Heart left ventricle (tissue), 16 donors: Measurements from ENCODE around the gene TTLL5. TPM values are rescaled to one million over a fixed set of nuclear protein-coding genes. Genes with fewer than 3 reads are reported as not detected.

Source experiments
- ATAC-seq, 4 donors: fragments of 200-7000 bp; cut with Tn5 transposase; one replicate each; pipeline ENCODE4 v1.9.1; 2020 to 2022; ENCODE audit warnings: moderate library complexity in 4 of 4, mild to moderate bottlenecking in 3 of 4, moderate number of reproducible peaks in 1 of 4
- DNase-seq, 5 donors: peaks; one replicate each; pipeline ENCODE4 v3.0.0-alpha.2; 2020
- H3K27ac ChIP-seq, 12 donors: fragments of 200-600 bp; sonication (generic) in 4 of 12; one replicate each; pipeline versions ENCODE4 v1.5.0 to v1.8.0; 2016 to 2022; ENCODE audit warnings: mild to moderate bottlenecking in 2 of 12
- H3K27me3 ChIP-seq, 9 donors: fragments of 200-600 bp; sonication (generic) in 2 of 9; one replicate each; pipeline versions ENCODE4 v1.5.1 to v1.8.0; 2016 to 2022; ENCODE audit warnings: mild to moderate bottlenecking in 3 of 9
- H3K36me3 ChIP-seq, 9 donors: fragments of 200-600 bp; sonication (generic) in 2 of 9; one replicate each; pipeline versions ENCODE4 v1.5.0 to v1.8.0; 2018 to 2022; ENCODE audit warnings: mild to moderate bottlenecking in 2 of 9
- H3K4me1 ChIP-seq, 12 donors: fragments of 200-600 bp; sonication (generic) in 4 of 12; one replicate each; pipeline versions ENCODE4 v1.5.0 to v1.8.0; 2016 to 2022; ENCODE audit warnings: mild to moderate bottlenecking in 3 of 12
- H3K4me3 ChIP-seq, 12 donors: fragments of 200-600 bp; sonication (generic) in 4 of 12; one replicate each; pipeline versions ENCODE4 v1.5.0 to v1.8.0; 2017 to 2022; ENCODE audit warnings: mild to moderate bottlenecking in 9 of 12, moderate library complexity in 4 of 12
- H3K9me3 ChIP-seq, 12 donors: fragments of 200-600 bp; sonication (generic) in 4 of 12; one replicate each; pipeline versions ENCODE4 v1.5.0 to v1.8.0; 2016 to 2022; ENCODE audit warnings: mild to moderate bottlenecking in 1 of 12
- POLR2A ChIP-seq, 2 donors: fragments of 450-650 bp; IDR thresholded peaks; one replicate each; pipeline ENCODE4 v1.6.1; 2017; ENCODE audit warnings: antibody characterized with exemption in 2 of 2, mild to moderate bottlenecking in 2 of 2, moderate library complexity in 2 of 2
- WGBS, 4 donors: extraction: QIAGEN DNeasy Blood & Tissue Kit in 2 of 4; methylation state at CpG; one replicate each; pipeline versions ENCODE4 v1.1.5 to v1.1.7; 2013 to 2018; 5-methylcytosine and 5-hydroxymethylcytosine counted together
- intact Hi-C, 10 donors: fragments of 100-400 bp; cut with DNase I; formaldehyde crosslinking; loops; one replicate each; pipeline versions ENCODE4 v1.11.1 to v1.14.2; 2022
- polyA plus RNA-seq, 2 donors: library from polyadenylated mRNA; stranded (reverse); fragments of 200-250 nt; gene quantifications; one replicate each; pipeline ENCODE4 v1.2.3, GENCODE V29; 2013
- total RNA-seq, 9 donors: library from RNA; depleted of rRNA in 2 of 9; stranded (reverse); fragments of >200 nt in 2 of 9; fragmentation: NEBNext Ultra II Directional in 3 of 9; extraction: Animal tissue kit (Norgen Biotek cat#: 25700) in 3 of 9; gene quantifications; one replicate each; pipeline versions ENCODE4 v1.1.0 to v1.2.4, GENCODE V29; 2016 to 2023
- TF ChIP-seq, protein P1 (sequence below), 12 donors: fragments of 200-600 bp; sonication (generic) in 4 of 12; IDR thresholded peaks; one replicate each; pipeline versions ENCODE4 v1.5.0 to v1.8.0; 2018 to 2022; ENCODE audit warnings: antibody characterized with exemption in 12 of 12, mild to moderate bottlenecking in 5 of 12
- donor health status: ischemic (EF 13 %, LVEDD 7.1; RV severe dilation, severe dysfunction).
- donor health status: healthy with polysubstance abuse.
- donor health status: DM: no; HTN: yes; CAD: no.
- donor health status: DM: no; HTN: no; CAD: no.
- donor health status: ischemic (EF 25% LVEDD 6.9; RV normal size, moderate dysfunction).
- donor health status: ischemic (EF 25% LVEDD 5.7; RV mildly dilated, moderate dysfunction).
- donor health status: healthy.
- donor health status: DM: yes; HTN: yes; CAD: no.
- donor health status: ischemic (EF 35%, LVEDD 5.7; RV mildly dilated, moderate dysfunction).
- donor health status: nonischemic (EF 11% LVEDD 7.7; RV severe dilation, severe dysfunction).
- donor health status: DM: yes; HTN: yes; CAD: no.
- donor health status: PGD.
- donor health status: ischemic (EF 29% LVEDD 5.4; RV normal size, mild dysfunction).
- donor health status: nonischemic (EF 23%, LVEDD 6.1; RV moderate dilation, normal function).

Gene TTLL5
- total and polyA plus RNA-seq, 11 donors: 6.2 to 24.6 (median 15.8) TPM

DNA sequence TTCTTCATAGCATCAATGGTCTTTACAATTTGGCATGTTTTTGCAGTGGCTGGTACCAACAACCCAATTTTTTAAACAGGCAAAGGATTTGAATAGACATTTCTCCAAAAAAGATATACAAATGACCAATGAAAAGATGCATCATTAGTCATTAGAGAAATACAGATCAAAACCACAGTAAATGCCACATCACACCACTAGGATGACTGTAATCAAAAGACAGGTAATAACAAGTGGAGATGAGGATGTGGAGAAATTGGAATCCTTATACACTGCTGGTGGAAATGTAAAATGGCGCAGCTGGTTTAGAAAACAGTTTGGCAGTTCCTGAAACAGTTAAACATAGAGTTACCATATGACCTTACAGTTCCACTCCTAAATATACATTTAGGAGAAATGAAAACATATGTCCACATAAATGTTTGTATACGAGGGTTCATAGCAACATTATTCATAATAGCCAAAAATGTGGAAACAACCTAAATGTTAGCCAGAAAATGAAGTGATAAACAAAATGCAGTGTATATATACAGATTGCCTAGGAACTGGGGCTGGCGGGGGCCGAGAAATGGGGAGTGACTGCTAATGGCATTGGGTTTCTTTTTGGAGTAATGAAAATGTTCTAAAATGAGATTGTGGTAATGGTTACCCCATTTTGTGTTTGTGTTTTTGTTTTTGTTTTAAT lies 265.5 kb downstream of the TTLL5 start:
- TF ChIP-seq, protein P1, sequence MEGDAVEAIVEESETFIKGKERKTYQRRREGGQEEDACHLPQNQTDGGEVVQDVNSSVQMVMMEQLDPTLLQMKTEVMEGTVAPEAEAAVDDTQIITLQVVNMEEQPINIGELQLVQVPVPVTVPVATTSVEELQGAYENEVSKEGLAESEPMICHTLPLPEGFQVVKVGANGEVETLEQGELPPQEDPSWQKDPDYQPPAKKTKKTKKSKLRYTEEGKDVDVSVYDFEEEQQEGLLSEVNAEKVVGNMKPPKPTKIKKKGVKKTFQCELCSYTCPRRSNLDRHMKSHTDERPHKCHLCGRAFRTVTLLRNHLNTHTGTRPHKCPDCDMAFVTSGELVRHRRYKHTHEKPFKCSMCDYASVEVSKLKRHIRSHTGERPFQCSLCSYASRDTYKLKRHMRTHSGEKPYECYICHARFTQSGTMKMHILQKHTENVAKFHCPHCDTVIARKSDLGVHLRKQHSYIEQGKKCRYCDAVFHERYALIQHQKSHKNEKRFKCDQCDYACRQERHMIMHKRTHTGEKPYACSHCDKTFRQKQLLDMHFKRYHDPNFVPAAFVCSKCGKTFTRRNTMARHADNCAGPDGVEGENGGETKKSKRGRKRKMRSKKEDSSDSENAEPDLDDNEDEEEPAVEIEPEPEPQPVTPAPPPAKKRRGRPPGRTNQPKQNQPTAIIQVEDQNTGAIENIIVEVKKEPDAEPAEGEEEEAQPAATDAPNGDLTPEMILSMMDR (IDR thresholded peaks at IDR 0.05): no peak
- TF ChIP-seq POLR2A (IDR thresholded peaks at IDR 0.05): no peak
- intact Hi-C loops: loop anchor here in 1 of 10 donors (5.0 kb wide), 1 partner anchor 41 kb away; no protein-coding TSS in a partner anchor
- Histone ChIP-seq H3K4me3 (no peak overlapping the region), H3K9me3 (no peaks in the 10 kb centered on the region), H3K4me1 (peaks cover 0 to 11% (median 0%) of the 10 kb centered on the region in 12 donors), H3K27me3 (no peaks in the 10 kb centered on the region), H3K36me3 (no peaks in the 10 kb centered on the region), H3K27ac (no peak overlapping the region)
- 95 to 96% (median 96%) methylated on average over 4 of the region's 4 CpGs for WGBS, 4 donors
- ATAC-seq: no peak
- DNase-seq: no peak

DNA sequence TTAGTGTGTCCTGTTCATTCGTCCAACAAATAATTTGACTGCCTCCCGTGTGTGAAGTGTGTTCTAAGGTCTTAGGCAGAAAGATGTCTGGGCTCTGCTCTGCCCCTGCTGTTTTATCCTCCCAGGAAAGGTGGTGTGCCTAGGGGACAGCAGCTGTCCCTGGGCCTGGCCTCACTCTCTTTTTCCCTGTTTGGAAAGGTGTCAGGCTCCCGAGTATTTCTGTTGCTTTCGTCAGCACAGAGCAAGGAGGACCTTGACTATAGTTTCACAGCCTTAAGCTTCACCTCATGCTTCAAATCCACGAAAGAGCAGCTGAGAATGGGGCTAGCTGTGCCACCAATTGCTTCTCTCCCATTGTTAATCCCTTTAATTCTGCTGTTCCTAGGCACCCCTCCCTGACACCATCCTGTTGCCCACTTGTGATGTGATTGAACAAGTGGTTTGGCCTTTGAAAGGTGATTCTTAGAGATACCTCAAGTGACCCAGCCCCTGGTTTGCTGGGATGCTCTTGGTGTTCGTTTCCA lies 266.6 kb downstream of the TTLL5 start:
- Histone ChIP-seq H3K4me1 (peaks cover 0 to 11% (median 0%) of the 10 kb centered on the region in 12 donors), H3K36me3 (no peaks in the 10 kb centered on the region), H3K4me3 (no peak overlapping the region), H3K27me3 (no peaks in the 10 kb centered on the region), H3K9me3 (no peaks in the 10 kb centered on the region), H3K27ac (no peak overlapping the region)
- TF ChIP-seq, protein P1 (IDR thresholded peaks at IDR 0.05): no peak
- no peak for TF ChIP-seq POLR2A (IDR thresholded peaks at IDR 0.05)
- ATAC-seq (no peak), DNase-seq (no peak)
- 74 to 81% (median 77%) methylated on average over 6 of the region's 6 CpGs for WGBS, 4 donors
- intact Hi-C loops: loop anchor here in 1 of 10 donors (5.0 kb wide), 1 partner anchor 40 kb away; no protein-coding TSS in a partner anchor

DNA sequence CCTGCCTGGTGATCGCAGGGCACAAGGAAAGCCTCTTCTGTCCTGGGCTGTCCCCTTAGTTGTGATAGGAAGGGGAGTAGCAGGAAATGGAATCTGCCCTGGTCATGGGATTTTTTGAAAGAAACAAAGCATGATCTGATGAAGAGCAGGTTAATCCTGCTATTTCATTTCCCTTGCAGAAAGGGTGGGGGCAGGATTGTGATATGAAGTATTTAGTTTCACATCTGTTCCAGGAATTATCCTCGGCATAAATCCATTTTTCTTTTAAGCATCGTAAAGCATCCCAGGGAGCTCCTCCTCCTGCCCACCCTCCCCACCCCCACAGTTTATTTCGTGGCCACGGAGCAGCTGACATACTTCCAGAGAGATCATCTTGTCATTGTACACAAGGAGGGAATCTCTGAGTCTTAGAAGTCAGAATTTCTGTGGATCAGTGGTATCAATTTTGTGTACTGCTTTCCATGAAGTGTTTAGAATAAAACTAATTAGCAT lies 267.7 kb downstream of the TTLL5 start:
- no peaks in the 10 kb centered on the region for H3K9me3 ChIP-seq
- peak in 1 of 4 donors; percentile 45 for ATAC-seq
- H3K4me1 ChIP-seq: peaks cover 0 to 11% (median 0%) of the 10 kb centered on the region in 12 donors
- 38 to 54% (median 40%) methylated on average over 5 of the region's 5 CpGs for WGBS, 4 donors
- DNase-seq: no peak
- no peaks in the 10 kb centered on the region for H3K36me3 ChIP-seq
- H3K27me3 ChIP-seq: no peaks in the 10 kb centered on the region
- H3K4me3 ChIP-seq: peak overlapping the region in 7 of 12 donors; percentile 11 to 31 (median 29)
- no peak for TF ChIP-seq POLR2A (IDR thresholded peaks at IDR 0.05)
- TF ChIP-seq, protein P1 (IDR thresholded peaks at IDR 0.05): no peak
- H3K27ac ChIP-seq: peak overlapping the region in 2 of 12 donors; percentile 9 to 22
- intact Hi-C loops: loop anchor here in 1 of 10 donors (5.0 kb wide), 1 partner anchor 39 kb away; no protein-coding TSS in a partner anchor

DNA sequence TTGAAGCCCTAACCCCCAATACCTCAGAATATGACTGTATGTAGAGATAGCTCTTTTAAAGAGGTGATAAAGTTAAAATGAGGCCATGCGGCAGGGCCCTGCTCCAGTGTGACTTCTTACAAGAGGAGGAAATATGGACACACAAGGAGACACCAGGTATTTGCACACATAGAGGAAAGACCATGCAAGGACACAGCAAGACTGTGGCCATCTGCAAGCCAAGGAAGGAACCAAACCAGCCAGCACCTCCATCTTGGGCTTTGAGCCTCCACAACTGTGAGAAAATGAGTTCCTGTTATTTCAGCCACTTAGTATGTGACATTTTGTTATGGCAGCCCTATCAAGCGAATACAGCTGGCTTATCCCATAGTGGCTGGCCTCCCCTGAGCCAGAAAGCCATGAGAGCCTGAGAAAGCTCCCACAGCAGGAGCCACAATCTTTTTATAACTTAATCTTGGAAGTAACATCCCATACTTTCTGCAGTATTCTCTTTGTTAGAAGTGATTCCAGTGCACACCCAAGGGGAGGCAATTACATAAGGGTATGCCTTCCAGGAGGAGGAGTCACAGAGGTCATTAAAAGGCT lies 272.8 kb downstream of the TTLL5 start:
- intact Hi-C loops: no loop called here
- Histone ChIP-seq H3K4me3 (no peak overlapping the region), H3K27ac (no peak overlapping the region), H3K27me3 (no peaks in the 10 kb centered on the region), H3K9me3 (no peaks in the 10 kb centered on the region), H3K36me3 (no peaks in the 10 kb centered on the region), H3K4me1 (peaks cover 0 to 15% (median 5%) of the 10 kb centered on the region in 12 donors)
- WGBS, 4 donors: 42 to 97% (median 60%) methylated on average over 2 of the region's 2 CpGs
- DNase-seq: no peak
- no peak for ATAC-seq
- TF ChIP-seq, protein P1 (IDR thresholded peaks at IDR 0.05): no peak
